ENCODE results near the gene METAP1. TPM values are rescaled to one million over a fixed set of nuclear protein-coding genes. Genes with fewer than 3 reads are reported as not detected.
A peak's percentile ranks its signal among the peaks of the same experiment; 100 is the strongest.

Gene METAP1
- total and polyA plus RNA-seq, 2 of the 8 experiments (the other 6 are each of a cell fraction or from before 2014, with no cell fraction given) = 50.6 to 85.2 TPM

DNA sequence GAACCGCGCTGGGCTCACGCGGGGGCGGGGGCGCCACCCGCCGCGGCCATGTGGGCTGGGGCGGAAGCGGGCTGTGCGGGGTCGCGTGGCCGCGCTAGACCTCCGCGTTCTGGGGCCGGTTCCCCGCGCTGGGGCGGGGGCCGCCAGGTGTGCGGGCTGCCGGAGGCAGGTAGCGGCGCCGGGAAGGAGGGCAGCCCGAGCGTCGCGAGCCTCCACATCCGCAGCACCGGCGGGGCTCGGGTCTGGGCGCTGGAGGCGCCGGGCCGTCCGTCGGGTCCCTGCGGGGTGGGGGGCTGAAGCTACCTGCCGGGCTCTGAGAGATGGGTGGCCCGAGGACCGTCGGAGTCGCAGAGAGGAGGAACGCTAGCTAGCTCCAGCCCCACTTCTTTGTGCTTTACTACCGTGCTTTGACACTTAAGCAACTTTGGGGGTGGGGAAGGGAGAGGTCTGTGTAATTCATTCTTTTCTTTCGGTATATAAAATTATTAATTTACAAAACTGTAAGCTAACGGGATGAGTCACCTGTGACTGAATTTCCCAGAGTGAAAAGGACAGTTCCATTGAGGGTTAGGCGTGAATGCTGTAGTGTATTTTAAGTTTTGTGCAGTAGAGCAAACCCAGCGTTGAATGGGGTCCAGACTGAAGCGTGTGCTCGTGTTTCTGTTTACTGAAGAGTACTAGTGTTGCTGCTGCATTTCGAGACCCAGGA lies 689 bp downstream of the METAP1 start:
- peak overlapping the region; percentile 99 for H2BK5ac ChIP-seq (ENCODE audit: low read depth, low read length)
- H3K79me2 ChIP-seq (ENCODE audit: control insufficient read depth in 1 of 2, insufficient read depth in 2 of 2, low read length in 2 of 2) = peaks cover 32 to 53% of the 10 kb centered on the region in 2 experiments
- no peaks in the 10 kb centered on the region for H3K36me3 ChIP-seq (ENCODE audit: control insufficient read depth in 2 of 4, insufficient read depth in 4 of 4, low read length in 3 of 4)
- H3K14ac ChIP-seq (ENCODE audit: insufficient read length) = no peak overlapping the region
- ChIA-PET CTCF (ENCODE audit: partially characterized antibody) (interaction anchor here (1.1 to 2.6 kb wide), 8 partner anchors 28 to 408 kb away, joined by 3 to 19 read pairs (median 4); partner anchors contain the start of gene EIF4E), POLR2A (ENCODE audit: partially characterized antibody) (interaction anchor here (0.7 to 5.7 kb wide), 15 partner anchors 12 to 459 kb away, joined by 3 to 106 read pairs (median 4); partner anchors contain the start of gene EIF4E)
- no peak for DNase-seq (ENCODE audit: low read depth in 1 of 2, low spot score in 2 of 2)
- H3K56ac ChIP-seq (replicated peaks; ENCODE audit: insufficient read length, low read depth, low read length) = peak overlapping the region; percentile 77
- no peak overlapping the region for H2AK5ac ChIP-seq (ENCODE audit: low read depth, low read length)
- no peak overlapping the region for H3K23ac ChIP-seq (ENCODE audit: insufficient read length)
- no peak for FAIRE-seq
- no peak overlapping the region for H2AFZ ChIP-seq (ENCODE audit: low read length)
- H3K27me3 ChIP-seq (replicated peaks in 1 of 4; ENCODE audit: control insufficient read depth in 3 of 4, extremely low read depth in 1 of 4, insufficient read depth in 3 of 4, low read length in 3 of 4) = no peaks in the 10 kb centered on the region
- H3K9me3 ChIP-seq (ENCODE audit: insufficient read depth in 2 of 2, low read depth in 1 of 2, low read length in 1 of 2) = peaks cover 0 to 5% of the 10 kb centered on the region in 2 experiments; a peak in 1 of 4 replicates
- H3K4me2 ChIP-seq (ENCODE audit: insufficient read depth in 1 of 2, low read depth in 2 of 2, low read length in 2 of 2) = peak overlapping the region; percentile 80 to 86
- peak overlapping the region; percentile 27 for H4K91ac ChIP-seq (replicated peaks; ENCODE audit: insufficient read length, low read length)
- no peak overlapping the region for H2BK12ac ChIP-seq (ENCODE audit: low read depth, low read length)
- TF ChIP-seq POLR2AphosphoS5 (IDR thresholded peaks at IDR 0.05; ENCODE audit: low read depth, low read length) (0 out of 2 replicates have a peak, but pooled peaks have one; percentile 63), KDM4A (IDR thresholded peaks at IDR 0.05; ENCODE audit: low read depth, low read length, severe bottlenecking) (peak; percentile 53), HDAC2 (IDR thresholded peaks at IDR 0.05; ENCODE audit: borderline replicate concordance in 1 of 2, low read depth in 2 of 2, low read length in 2 of 2) (no peak; a peak in 2 of 4 replicates), EGR1 (IDR thresholded peaks at IDR 0.05; ENCODE audit: borderline replicate concordance, low read depth, low read length) (peak; percentile 83)
- WGBS, 2 experiments (ENCODE audit: extremely low coverage in 1 of 2, insufficient coverage in 1 of 2, insufficient read length in 1 of 2, insufficient replicate concordance in 2 of 2, low coverage in 1 of 2, low lambda C conversion rate in 2 of 2, missing lambda C conversion rate in 1 of 2) = 2% methylated on average over 10 of the region's 57 CpGs; no CpG with 5 or more reads in 1 of the 2 experiments
- peaks cover 5% of the 10 kb centered on the region; the same call in 1 of the 2 replicates for H3K23me2 ChIP-seq (ENCODE audit: low read depth, low read length)
- peak overlapping the region; percentile 77 for H4K5ac ChIP-seq (ENCODE audit: insufficient read length, low read depth, low read length)
- peak overlapping the region; percentile 84 to 95 (median 94) for H3K9ac ChIP-seq (replicated peaks in 1 of 4; ENCODE audit: extremely low read depth in 1 of 4, low read depth in 3 of 4, low read length in 3 of 4)
- H4K20me1 ChIP-seq (replicated peaks in 1 of 2; ENCODE audit: control insufficient read depth in 1 of 2, insufficient read depth in 2 of 2, low read length in 2 of 2) = peaks cover 15% of the 10 kb centered on the region in 2 experiments
- no peaks in the 10 kb centered on the region for H3K79me1 ChIP-seq (ENCODE audit: low read depth, low read length)
- peaks cover 0 to 5% (median 2%) of the 10 kb centered on the region in 4 experiments; a peak in 3 of 7 replicates for H3K4me1 ChIP-seq (replicated peaks in 1 of 4; ENCODE audit: control insufficient read depth in 3 of 4, insufficient read depth in 4 of 4, low read length in 3 of 4)
- peak overlapping the region; percentile 97 for H3K4ac ChIP-seq (replicated peaks; ENCODE audit: insufficient read length, low read depth, low read length)
- H2BK15ac ChIP-seq (ENCODE audit: low read length) = no peak overlapping the region
- peak overlapping the region; percentile 99; the same call in 1 of the 2 replicates for H4K8ac ChIP-seq (ENCODE audit: extremely low read depth, insufficient read depth, low read length)
- H3K4me3 ChIP-seq (ENCODE audit: extremely low read depth in 1 of 4, insufficient read depth in 2 of 4, low read depth in 3 of 4, low read length in 4 of 4) = peak overlapping the region; percentile 68 to 93 (median 90)
- peak overlapping the region; percentile 99 for H3K18ac ChIP-seq (ENCODE audit: extremely low read depth, low read length)
- H2BK120ac ChIP-seq (replicated peaks; ENCODE audit: low read depth, low read length) = no peak overlapping the region
- no peak overlapping the region for H2BK20ac ChIP-seq (ENCODE audit: low read length)
- peak overlapping the region; percentile 97; the same call in 1 of the 2 replicates for H3K27ac ChIP-seq (ENCODE audit: low read depth, low read length)
